ENCODE data around the gene SLC25A10.

SLC25A10 gene

GRCh38 chr17:81697261-81698044, 14.6 kb upstream of the SLC25A10 start:
- no peak overlapping the region for H3K9ac ChIP-seq
- H3K36me3 ChIP-seq (ENCODE audit: control insufficient read depth, insufficient read depth, low read length) = no peaks in the 10 kb centered on the region
- peaks cover 4% of the 10 kb centered on the region for H3K4me1 ChIP-seq
- no peak overlapping the region for H3K27ac ChIP-seq
- H3K4me3 ChIP-seq (ENCODE audit: low read depth, low read length) = no peak overlapping the region
- H3K4me2 ChIP-seq (ENCODE audit: low read length) = no peak overlapping the region
- H3K9me3 ChIP-seq (ENCODE audit: control insufficient read depth, low read length) = no peaks in the 10 kb centered on the region
- TF ChIP-seq CTCF (IDR thresholded peaks at IDR 0.05) = no peak
- H3K79me2 ChIP-seq = peaks cover 29% of the 10 kb centered on the region
- H3K27me3 ChIP-seq (ENCODE audit: control insufficient read depth, insufficient read depth, low read length) = no peaks in the 10 kb centered on the region
- H2AFZ ChIP-seq = no peak overlapping the region

- H3K4me1 ChIP-seq = peaks cover 11% of the 10 kb centered on the region
- H3K9me3 ChIP-seq (ENCODE audit: control insufficient read depth, low read length) = no peaks in the 10 kb centered on the region
- H3K4me3 ChIP-seq (ENCODE audit: low read depth, low read length) = no peak overlapping the region
- TF ChIP-seq CTCF (IDR thresholded peaks at IDR 0.05) = no peak
- H3K4me2 ChIP-seq (ENCODE audit: low read length) = no peak overlapping the region
- no peak overlapping the region for H3K9ac ChIP-seq
- no peak overlapping the region for H2AFZ ChIP-seq
- H3K36me3 ChIP-seq (ENCODE audit: control insufficient read depth, insufficient read depth, low read length) = no peaks in the 10 kb centered on the region
- H3K27ac ChIP-seq = no peak overlapping the region
- no peaks in the 10 kb centered on the region for H3K27me3 ChIP-seq (ENCODE audit: control insufficient read depth, insufficient read depth, low read length)
- peaks cover 30% of the 10 kb centered on the region for H3K79me2 ChIP-seq
These were observed 11.5 kb upstream of the SLC25A10 start for GRCh38 chr17:81700353-81701287.

GRCh38 chr17:81701288-81702071, 10.6 kb upstream of the SLC25A10 start:
- Histone ChIP-seq H3K9me3 (ENCODE audit: control insufficient read depth, low read length) (no peaks in the 10 kb centered on the region), H3K4me3 (ENCODE audit: low read depth, low read length) (peak overlapping the region; percentile 94), H3K36me3 (ENCODE audit: control insufficient read depth, insufficient read depth, low read length) (no peaks in the 10 kb centered on the region), H3K4me1 (peaks cover 11% of the 10 kb centered on the region), H3K9ac (no peak overlapping the region), H2AFZ (no peak overlapping the region), H3K4me2 (ENCODE audit: low read length) (peak overlapping the region; percentile 78), H3K27me3 (ENCODE audit: control insufficient read depth, insufficient read depth, low read length) (no peaks in the 10 kb centered on the region), H3K27ac (no peak overlapping the region), H3K79me2 (peaks cover 30% of the 10 kb centered on the region)
- no peak for TF ChIP-seq CTCF (IDR thresholded peaks at IDR 0.05)

- Histone ChIP-seq H2AFZ (peak within 1 kb of the TSS; percentile 95), H3K9ac (peak within 1 kb of the TSS; percentile 90), H3K27me3 (ENCODE audit: control insufficient read depth, insufficient read depth, low read length) (no peaks in the 10 kb centered on the region), H3K4me1 (peaks cover 11% of the 10 kb centered on the region), H3K4me3 (ENCODE audit: low read depth, low read length) (peak within 1 kb of the TSS; percentile 94), H3K9me3 (ENCODE audit: control insufficient read depth, low read length) (no peaks in the 10 kb centered on the region), H3K27ac (peak within 1 kb of the TSS; percentile 90), H3K79me2 (peaks cover 25% of the 10 kb centered on the region), H3K36me3 (ENCODE audit: control insufficient read depth, insufficient read depth, low read length) (no peaks in the 10 kb centered on the region), H3K4me2 (ENCODE audit: low read length) (peak within 1 kb of the TSS; percentile 78)
- TF ChIP-seq CTCF (IDR thresholded peaks at IDR 0.05) = peak; percentile 65
These were observed 8.9 kb upstream of the SLC25A10 start, which contains the start of gene MRPL12 for GRCh38 chr17:81702934-81703746. Gene MRPL12, plus strand, starts transcription at chr17:81703367. Its CDS starts 135 bp downstream, at chr17:81703502.

All from parathyroid adenoma (tissue), 2 donors.